Bronchial epithelial cell (primary cell): ENCODE results near the gene MAN1C1. TPM values are rescaled to one million over a fixed set of nuclear protein-coding genes. Genes with fewer than 3 reads are reported as not detected.

Source experiments
- DNase-seq: peaks from one replicate; pipeline ENCODE4 v3.0.0-alpha.2; 2010; ENCODE audit warnings: low read depth
- FAIRE-seq: peaks from 2 replicates; lab custom pipeline; 2011; peaks lifted over from hg19 to GRCh38; lab: Jason Lieb, UNC
- H3K27me3 ChIP-seq: 2 replicates; pipeline ENCODE4 v1.5.1; 2011; ENCODE audit warnings: low read length; ENCODE audit not compliant: control insufficient read depth, insufficient read depth
- H3K36me3 ChIP-seq: 2 replicates; pipeline ENCODE4 v1.5.1; 2011; ENCODE audit warnings: low read length; ENCODE audit not compliant: control insufficient read depth, insufficient read depth
- H3K4me3 ChIP-seq: 2 replicates; pipeline ENCODE4 v1.5.1; 2011; ENCODE audit warnings: mild to moderate bottlenecking, low read depth, low read length, control low read depth
- CTCF ChIP-seq: IDR thresholded peaks from 2 replicates; pipeline ENCODE4 v1.5.1; 2011; ENCODE audit warnings: mild to moderate bottlenecking, moderate library complexity, low read length, control low read depth, inconsistent platforms; ENCODE audit not compliant: insufficient read depth, severe bottlenecking
- total RNA-seq: library from RNA; depleted of rRNA; stranded (reverse); fragments of >200 nt; gene quantifications from 2 replicates; pipeline ENCODE4 v1.2.1, GENCODE V29; 2014

Gene MAN1C1
- total RNA-seq, 1 donor from 2014 or later: under 0.01 TPM

DNA sequence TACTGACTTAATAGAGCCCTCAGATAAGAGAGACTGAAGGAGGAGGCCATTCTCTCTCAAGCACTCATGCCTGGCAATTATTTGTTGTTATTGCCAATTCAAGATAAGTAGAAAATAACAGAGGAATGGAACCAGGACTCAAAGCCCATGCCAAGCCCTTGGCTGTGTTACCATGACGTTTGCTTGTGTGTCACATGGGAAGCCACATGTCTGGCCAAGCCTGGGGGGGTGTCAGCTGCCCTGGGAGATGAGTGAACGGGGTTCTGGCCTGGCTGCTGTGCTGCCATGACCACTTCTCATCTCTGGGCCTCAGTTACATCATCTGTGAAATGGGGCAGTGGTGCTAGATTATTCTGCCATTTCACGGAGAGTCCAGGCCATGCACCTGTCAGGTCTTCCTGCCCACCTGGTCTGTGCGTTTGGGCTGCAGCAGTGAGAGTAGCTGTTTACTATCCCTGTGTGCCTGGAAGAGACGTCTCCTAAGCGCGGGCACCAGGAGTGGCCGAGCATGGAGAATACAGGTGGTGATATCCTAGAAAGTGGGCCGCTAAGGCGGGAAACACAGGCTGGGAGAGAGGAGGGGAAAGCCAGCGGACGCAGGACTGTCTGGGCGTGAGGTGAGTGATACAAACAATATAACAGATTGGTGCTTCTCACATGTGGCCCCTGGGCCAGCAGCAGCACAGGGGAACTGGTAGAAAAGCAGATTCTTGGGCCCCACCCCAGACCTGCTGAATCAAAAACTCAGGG, 67.8 kb downstream of the MAN1C1 start:
- FAIRE-seq (no peak), DNase-seq (no peak)
- H3K27me3 ChIP-seq: peaks cover 9% of the 10 kb centered on the region
- no peak for TF ChIP-seq CTCF
- H3K4me3 ChIP-seq: no peak overlapping the region
- H3K36me3 ChIP-seq: no peaks in the 10 kb centered on the region

- Histone ChIP-seq H3K27me3 (peaks cover 10% of the 10 kb centered on the region), H3K36me3 (no peaks in the 10 kb centered on the region), H3K4me3 (no peak overlapping the region)
- TF ChIP-seq CTCF: no peak
- peak; percentile 91 for FAIRE-seq
- no peak for DNase-seq
Measured at GRCh38 chr1:25685211-25685750, 68.7 kb downstream of the MAN1C1 start.

- no peak for DNase-seq
- TF ChIP-seq CTCF: no peak
- H3K4me3 ChIP-seq: no peak overlapping the region
- no peak for FAIRE-seq
- no peaks in the 10 kb centered on the region for H3K36me3 ChIP-seq
- peaks cover 10% of the 10 kb centered on the region for H3K27me3 ChIP-seq
Measured at GRCh38 chr1:25685938-25686665, 69.5 kb downstream of the MAN1C1 start.

- TF ChIP-seq CTCF: no peak
- Histone ChIP-seq H3K4me3 (no peak overlapping the region), H3K36me3 (no peaks in the 10 kb centered on the region), H3K27me3 (peaks cover 9% of the 10 kb centered on the region)
- FAIRE-seq (no peak), DNase-seq (no peak)
Measured at GRCh38 chr1:25687221-25688017, 70.8 kb downstream of the MAN1C1 start.

GRCh38 chr1:25688390-25689119, 72.0 kb downstream of the MAN1C1 start:
- Histone ChIP-seq H3K27me3 (peaks cover 5% of the 10 kb centered on the region), H3K4me3 (no peak overlapping the region), H3K36me3 (no peaks in the 10 kb centered on the region)
- DNase-seq (no peak), FAIRE-seq (no peak)
- no peak for TF ChIP-seq CTCF
